ENCODE measurements around the gene TSPYL2.

The TSPYL2 gene

GRCh38 chrX:53081925-53082772, at the start of gene TSPYL2:
TSPYL2 (plus strand) TSS chrX:53082367; CDS start chrX:53082499, 132 bp downstream.
- DNase-seq (ENCODE audit: low spot score), result peak; percentile 93
- TF ChIP-seq, protein P1, sequence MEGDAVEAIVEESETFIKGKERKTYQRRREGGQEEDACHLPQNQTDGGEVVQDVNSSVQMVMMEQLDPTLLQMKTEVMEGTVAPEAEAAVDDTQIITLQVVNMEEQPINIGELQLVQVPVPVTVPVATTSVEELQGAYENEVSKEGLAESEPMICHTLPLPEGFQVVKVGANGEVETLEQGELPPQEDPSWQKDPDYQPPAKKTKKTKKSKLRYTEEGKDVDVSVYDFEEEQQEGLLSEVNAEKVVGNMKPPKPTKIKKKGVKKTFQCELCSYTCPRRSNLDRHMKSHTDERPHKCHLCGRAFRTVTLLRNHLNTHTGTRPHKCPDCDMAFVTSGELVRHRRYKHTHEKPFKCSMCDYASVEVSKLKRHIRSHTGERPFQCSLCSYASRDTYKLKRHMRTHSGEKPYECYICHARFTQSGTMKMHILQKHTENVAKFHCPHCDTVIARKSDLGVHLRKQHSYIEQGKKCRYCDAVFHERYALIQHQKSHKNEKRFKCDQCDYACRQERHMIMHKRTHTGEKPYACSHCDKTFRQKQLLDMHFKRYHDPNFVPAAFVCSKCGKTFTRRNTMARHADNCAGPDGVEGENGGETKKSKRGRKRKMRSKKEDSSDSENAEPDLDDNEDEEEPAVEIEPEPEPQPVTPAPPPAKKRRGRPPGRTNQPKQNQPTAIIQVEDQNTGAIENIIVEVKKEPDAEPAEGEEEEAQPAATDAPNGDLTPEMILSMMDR (IDR thresholded peaks at IDR 0.05; ENCODE audit: extremely low read depth, missing control alignments), result no peak

DNA sequence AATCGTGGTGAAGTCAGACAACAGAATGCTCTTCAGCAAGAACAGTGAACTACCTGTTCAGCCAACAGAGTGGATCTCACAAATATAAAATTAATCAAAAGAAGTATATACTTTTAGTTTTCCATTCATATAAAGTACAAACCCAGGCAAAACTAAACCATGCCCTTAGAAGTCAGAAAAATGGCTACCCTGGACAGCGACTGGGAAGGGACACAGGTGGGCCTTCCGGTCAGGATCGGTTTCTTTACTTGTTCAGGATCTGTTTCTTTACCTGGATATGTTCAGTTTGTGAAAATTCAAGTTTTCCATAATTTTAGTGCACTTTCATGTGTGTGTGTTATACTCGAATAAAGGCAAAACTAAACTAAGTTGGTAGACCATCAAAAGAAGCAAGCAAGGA, 46.0 kb upstream of the TSPYL2 start:
- DNase-seq (ENCODE audit: low spot score), result no peak
- TF ChIP-seq, protein P1 (IDR thresholded peaks at IDR 0.05; ENCODE audit: extremely low read depth, missing control alignments), result no peak

GRCh38 chrX:53039236-53039635, 42.9 kb upstream of the TSPYL2 start:
- DNase-seq (ENCODE audit: low spot score), result no peak
- TF ChIP-seq, protein P1 (IDR thresholded peaks at IDR 0.05; ENCODE audit: extremely low read depth, missing control alignments), result no peak

DNA sequence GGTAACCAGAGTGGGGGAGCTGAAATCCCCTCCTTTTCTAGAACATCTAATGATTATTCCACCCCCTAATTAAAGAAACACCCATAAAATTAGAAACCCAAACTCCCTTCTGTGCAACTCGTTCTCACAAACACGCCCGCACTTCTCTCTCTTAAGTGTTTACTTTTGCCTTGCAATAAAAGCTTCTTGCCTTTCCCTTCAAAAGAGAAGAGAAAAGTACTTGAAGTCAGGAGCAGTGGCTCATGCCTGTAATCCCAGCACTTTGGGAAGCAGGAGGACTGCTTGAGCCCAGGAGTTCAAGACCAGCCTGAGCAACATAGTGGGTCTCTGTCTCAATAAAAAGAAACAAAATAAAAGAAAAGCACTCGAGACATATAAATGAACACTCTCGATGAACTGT, 37.2 kb upstream of the TSPYL2 start:
- no peak for DNase-seq (ENCODE audit: low spot score)

GRCh38 chrX:53047228-53047627, 34.9 kb upstream of the TSPYL2 start:
- TF ChIP-seq, protein P1 (IDR thresholded peaks at IDR 0.05; ENCODE audit: extremely low read depth, missing control alignments), result no peak
- DNase-seq (ENCODE audit: low spot score), result no peak

More for the DNA sequence above, 37.2 kb upstream of the TSPYL2 start:
- TF ChIP-seq, protein P1 (IDR thresholded peaks at IDR 0.05; ENCODE audit: extremely low read depth, missing control alignments), result no peak

DNA sequence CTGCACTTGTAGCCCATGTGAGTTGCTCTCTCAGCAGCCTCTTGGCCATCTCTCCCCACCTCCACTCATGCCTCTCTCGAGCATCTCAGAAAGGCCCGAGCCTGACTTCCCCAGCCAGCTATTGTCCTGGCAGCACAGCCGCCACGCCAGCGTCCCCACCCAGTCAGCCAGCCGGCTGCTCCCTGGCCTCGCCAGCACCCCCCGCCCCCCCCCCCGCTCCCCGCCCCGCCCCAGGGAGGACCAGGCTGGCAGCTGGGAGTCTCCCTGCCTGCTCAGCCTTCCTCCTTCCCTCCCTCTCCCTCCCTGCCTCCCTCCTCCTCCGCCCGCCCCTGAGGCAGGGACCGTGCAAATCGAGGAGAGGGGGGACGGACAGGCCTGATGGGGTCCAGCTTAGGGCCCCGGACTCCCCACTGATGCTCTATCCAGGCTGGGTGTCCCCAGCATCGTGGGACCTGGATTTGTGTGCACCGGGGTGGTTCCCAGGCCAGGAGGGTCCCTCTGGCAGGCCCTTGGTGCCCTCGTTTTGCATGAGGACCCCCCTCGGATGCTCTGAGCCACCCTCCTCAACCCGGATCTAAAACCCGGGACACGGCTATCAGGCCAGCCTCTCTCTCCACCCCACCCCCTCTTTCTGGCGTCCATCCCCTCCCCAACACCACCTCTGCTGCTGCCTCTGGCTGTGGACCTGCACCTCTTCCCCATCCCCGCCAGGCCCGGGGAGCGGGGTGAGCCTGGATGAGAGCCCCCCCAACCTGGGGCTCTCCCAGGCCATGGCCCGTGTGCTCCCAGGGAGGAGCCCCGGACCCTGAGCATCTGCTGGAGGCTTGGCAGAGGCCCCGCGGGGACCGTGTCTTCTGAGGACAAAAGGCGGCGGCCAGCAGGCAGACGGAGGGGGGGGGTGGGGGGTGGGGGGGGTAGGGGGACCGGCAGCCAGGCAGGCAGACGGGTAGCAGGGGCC, 33.7 kb upstream of the TSPYL2 start, which contains the start of gene GPR173:
Gene GPR173, plus strand, starts transcription at position 621 of the 958 bp plus-strand sequence. CDS start 27,833 bp downstream, outside the sequence.
- no peak for DNase-seq (ENCODE audit: low spot score)
- TF ChIP-seq, protein P1 (IDR thresholded peaks at IDR 0.05; ENCODE audit: extremely low read depth, missing control alignments), result no peak
